Ascending aorta (tissue), 2 donors: ENCODE results near the gene CTDSPL. TPM values are rescaled to one million over a fixed set of nuclear protein-coding genes. Genes with fewer than 3 reads are reported as not detected.
A peak's percentile ranks its signal among the peaks of the same experiment; 100 is the strongest.

ENCODE experiments used
- DNase-seq, 2 donors: peaks; one replicate each; pipeline ENCODE4 v3.0.0-alpha.2; 2019; ENCODE audit warnings: low spot score in 2 of 2
- H3K27ac ChIP-seq, 2 donors: fragments of 200-600 bp; sonication (generic); one replicate each; pipeline ENCODE4 v1.5.1; 2016 to 2017; ENCODE audit warnings: mild to moderate bottlenecking in 1 of 2
- H3K27me3 ChIP-seq: fragments of 200-600 bp; sonication (generic); one replicate; pipeline ENCODE4 v1.5.1; 2017
- H3K36me3 ChIP-seq, 2 donors: fragments of 200-600 bp; sonication (generic); one replicate each; pipeline ENCODE4 v1.5.1; 2016
- H3K4me1 ChIP-seq, 2 donors: fragments of 200-600 bp; sonication (generic); one replicate each; pipeline ENCODE4 v1.5.1; 2016 to 2017; ENCODE audit warnings: mild to moderate bottlenecking in 1 of 2
- H3K4me3 ChIP-seq, 2 donors: fragments of 200-600 bp; sonication (generic); one replicate each; pipeline ENCODE4 v1.5.1; 2016 to 2017; ENCODE audit warnings: mild to moderate bottlenecking in 1 of 2
- H3K9me3 ChIP-seq, 2 donors: fragments of 200-600 bp; sonication (generic); one replicate each; pipeline ENCODE4 v1.5.1; 2016
- intact Hi-C: fragments of 100-400 bp; cut with DNase I; formaldehyde crosslinking; loops from one replicate; pipeline ENCODE4 v1.15.1; 2023
- total RNA-seq: library from RNA; depleted of rRNA; stranded (reverse); fragments of >200 nt; gene quantifications from one replicate; pipeline ENCODE4 v1.1.0, GENCODE V29; 2016
- TF ChIP-seq, protein P1 (sequence below), 3 experiments: fragments of 200-600 bp in 2 of 3; fragments of 450-650 bp in 1 of 3; sonication (generic) in 2 of 3; IDR thresholded peaks; one replicate each; pipeline ENCODE4 v1.5.1; 2016 to 2019; ENCODE audit warnings: antibody characterized with exemption in 3 of 3, mild to moderate bottlenecking in 1 of 3, moderate library complexity in 1 of 3

Gene CTDSPL
- total RNA-seq, 1 donor from 2014 or later, result 80.9 TPM

DNA sequence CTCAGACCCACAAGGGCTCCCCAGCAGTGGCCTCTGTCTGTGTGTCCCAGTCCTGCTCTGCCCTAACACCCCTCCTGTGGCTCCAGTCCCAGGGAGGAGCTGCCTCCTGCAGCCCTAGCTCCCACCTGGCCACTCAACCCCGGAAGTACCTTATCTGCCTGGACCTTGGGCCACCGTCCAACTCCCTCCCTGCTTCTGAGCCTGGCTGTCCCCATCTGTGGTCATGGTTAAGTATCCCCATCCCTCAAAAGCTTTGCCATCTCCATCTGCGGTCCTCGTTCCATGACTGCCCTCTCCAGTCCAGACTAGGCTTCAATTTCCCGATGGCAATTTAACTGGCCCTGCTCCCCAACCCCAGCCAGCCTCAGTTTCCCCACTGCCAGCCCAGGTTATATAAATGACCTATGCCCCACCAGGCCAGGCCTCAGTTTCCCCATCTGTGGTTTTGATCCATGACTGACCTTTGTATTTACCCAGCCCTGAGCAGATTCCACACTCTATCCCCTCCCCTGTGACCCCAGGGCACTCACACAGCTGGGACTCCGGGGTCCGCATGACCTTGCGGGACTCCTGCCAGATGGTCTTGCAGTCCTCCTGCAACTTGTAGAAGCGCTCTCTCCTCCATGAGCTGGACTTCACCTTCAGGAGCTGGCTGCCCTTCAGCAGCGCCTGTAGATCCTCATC, 158.1 kb downstream of the CTDSPL start:
- H3K4me1 ChIP-seq, result no peaks in the 10 kb centered on the region
- TF ChIP-seq, protein P1, sequence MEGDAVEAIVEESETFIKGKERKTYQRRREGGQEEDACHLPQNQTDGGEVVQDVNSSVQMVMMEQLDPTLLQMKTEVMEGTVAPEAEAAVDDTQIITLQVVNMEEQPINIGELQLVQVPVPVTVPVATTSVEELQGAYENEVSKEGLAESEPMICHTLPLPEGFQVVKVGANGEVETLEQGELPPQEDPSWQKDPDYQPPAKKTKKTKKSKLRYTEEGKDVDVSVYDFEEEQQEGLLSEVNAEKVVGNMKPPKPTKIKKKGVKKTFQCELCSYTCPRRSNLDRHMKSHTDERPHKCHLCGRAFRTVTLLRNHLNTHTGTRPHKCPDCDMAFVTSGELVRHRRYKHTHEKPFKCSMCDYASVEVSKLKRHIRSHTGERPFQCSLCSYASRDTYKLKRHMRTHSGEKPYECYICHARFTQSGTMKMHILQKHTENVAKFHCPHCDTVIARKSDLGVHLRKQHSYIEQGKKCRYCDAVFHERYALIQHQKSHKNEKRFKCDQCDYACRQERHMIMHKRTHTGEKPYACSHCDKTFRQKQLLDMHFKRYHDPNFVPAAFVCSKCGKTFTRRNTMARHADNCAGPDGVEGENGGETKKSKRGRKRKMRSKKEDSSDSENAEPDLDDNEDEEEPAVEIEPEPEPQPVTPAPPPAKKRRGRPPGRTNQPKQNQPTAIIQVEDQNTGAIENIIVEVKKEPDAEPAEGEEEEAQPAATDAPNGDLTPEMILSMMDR (IDR thresholded peaks at IDR 0.05), result no peak
- no peak for DNase-seq

DNA sequence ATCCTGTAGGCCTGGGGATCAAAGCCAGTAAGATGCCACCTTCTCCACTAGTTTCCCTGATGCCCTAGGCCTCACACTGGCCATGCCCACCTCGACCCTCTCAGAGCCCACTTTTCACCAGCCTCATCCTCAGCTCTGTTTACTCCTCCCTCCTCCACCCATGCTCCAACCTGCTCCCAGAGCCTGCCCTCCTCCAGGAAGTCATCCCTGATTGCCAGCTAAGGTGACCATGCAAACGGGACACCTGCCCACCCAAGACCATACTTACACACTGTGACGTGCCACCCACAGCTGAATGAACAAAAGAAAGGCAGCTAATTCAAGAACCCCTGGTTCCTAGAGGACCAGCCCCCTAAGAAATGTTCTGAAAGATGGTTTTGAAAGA, 158.7 kb downstream of the CTDSPL start:
- TF ChIP-seq, protein P1 (IDR thresholded peaks at IDR 0.05), result no peak
- no peak overlapping the region for H3K27ac ChIP-seq
- intact Hi-C loops, result no loop called here
- H3K9me3 ChIP-seq, result no peaks in the 10 kb centered on the region
- DNase-seq, result no peak
- peaks cover 35 to 55% of the 10 kb centered on the region in 2 donors for H3K36me3 ChIP-seq
- no peak overlapping the region for H3K4me3 ChIP-seq
- H3K4me1 ChIP-seq, result peaks cover 0 to 1% of the 10 kb centered on the region in 2 donors
- H3K27me3 ChIP-seq, result no peaks in the 10 kb centered on the region

More for the DNA sequence above, 158.1 kb downstream of the CTDSPL start:
- H3K9me3 ChIP-seq, result no peaks in the 10 kb centered on the region
- peaks cover 40 to 60% of the 10 kb centered on the region in 2 donors for H3K36me3 ChIP-seq
- H3K27me3 ChIP-seq, result no peaks in the 10 kb centered on the region
- intact Hi-C loops, result no loop called here
- no peak overlapping the region for H3K4me3 ChIP-seq
- no peak overlapping the region for H3K27ac ChIP-seq

DNA sequence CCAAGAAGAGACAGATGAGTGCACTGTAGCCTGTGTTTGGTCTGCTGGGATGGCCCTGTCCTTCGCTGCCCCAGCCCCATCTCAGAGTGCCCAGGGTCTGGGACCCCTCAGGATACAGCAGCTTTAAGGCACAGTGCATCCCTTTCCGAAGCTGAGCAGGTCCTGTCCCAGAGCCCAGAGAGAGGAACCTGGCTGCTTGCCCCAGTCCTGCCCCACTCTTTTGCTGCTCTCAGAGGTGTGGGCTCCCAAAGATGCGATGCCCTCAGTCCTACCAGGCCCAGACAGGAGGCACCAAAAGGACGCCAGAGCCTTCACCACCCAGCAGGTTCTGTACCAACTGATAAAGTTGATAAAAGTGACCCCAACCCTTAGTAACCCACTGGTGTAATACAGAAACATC, 159.5 kb downstream of the CTDSPL start:
- no peak for DNase-seq

DNA sequence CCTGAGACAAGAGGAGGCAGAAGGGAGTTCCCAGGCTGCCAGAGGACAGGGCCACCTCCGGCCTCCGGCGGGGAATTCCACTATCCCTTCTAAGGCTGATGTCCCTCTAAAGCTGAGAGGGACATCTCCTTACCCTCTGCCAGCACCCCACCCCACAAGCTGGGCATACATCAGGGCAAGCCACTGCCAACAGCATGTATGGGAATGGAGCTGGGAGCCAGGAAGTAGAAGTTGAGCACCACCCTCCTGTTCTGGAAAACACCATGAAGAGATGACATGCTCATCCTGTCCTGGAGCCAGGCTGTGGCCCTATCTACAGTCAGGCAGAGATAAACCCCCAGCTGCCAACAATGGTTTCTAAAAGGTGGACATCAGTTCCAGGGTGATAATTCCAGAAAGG, 160.6 kb downstream of the CTDSPL start:
- Histone ChIP-seq H3K36me3 (peaks cover 16 to 35% of the 10 kb centered on the region in 2 donors), H3K27ac (peak overlapping the region; percentile 2 to 45)

More for the DNA sequence above, 159.5 kb downstream of the CTDSPL start:
- H3K9me3 ChIP-seq, result no peaks in the 10 kb centered on the region
- no peaks in the 10 kb centered on the region for H3K27me3 ChIP-seq
- TF ChIP-seq, protein P1 (IDR thresholded peaks at IDR 0.05), result no peak
- H3K27ac ChIP-seq, result peak overlapping the region in 1 of 2 donors; percentile 45
- peaks cover 5 to 8% of the 10 kb centered on the region in 2 donors for H3K4me1 ChIP-seq
- intact Hi-C loops, result no loop called here
- no peak overlapping the region for H3K4me3 ChIP-seq
- peaks cover 27 to 46% of the 10 kb centered on the region in 2 donors for H3K36me3 ChIP-seq

DNA sequence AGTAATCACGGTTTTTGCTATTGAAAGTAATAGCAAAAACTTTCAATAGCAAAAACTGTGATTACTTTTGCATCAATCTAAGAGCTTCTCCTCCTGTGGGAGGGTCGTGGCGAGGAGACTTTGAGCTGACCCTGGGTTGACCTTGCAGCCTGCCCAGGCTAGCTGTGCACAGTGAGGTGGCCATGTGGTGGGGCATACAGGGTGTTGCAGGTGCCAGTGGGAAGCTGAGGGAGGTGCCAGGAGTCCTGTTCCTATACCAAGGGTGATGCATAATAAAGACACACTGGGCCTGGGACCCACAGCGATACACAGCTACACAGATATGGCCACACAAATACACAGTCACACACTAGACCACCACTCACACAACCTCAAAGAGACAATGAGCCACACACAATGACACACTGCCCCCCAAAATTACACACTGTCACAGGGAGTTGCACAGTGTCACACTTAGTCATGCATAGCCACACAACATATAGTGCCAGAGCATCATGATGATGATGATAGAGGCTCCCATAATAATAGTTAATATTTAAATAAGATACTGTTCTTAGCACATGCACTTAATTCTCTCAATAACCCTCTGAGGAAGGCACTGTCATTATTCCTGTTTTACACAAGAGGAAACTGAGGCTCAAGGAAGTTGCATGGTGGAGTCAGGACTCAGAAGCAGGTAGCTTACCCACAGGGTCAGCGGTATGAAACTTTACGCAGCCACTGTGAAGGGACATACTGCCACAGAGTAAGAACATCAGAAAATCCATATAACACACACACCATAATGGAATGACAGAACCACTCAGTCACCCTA, 161.4 kb downstream of the CTDSPL start:
- H3K27ac ChIP-seq, result peak overlapping the region in 1 of 2 donors; percentile 98
- no peak for DNase-seq
- intact Hi-C loops, result no loop called here
- peak overlapping the region; percentile 71 to 87 for H3K4me3 ChIP-seq
- H3K4me1 ChIP-seq, result peaks cover 7 to 15% of the 10 kb centered on the region in 2 donors
- no peaks in the 10 kb centered on the region for H3K9me3 ChIP-seq
- H3K36me3 ChIP-seq, result peaks cover 8 to 27% of the 10 kb centered on the region in 2 donors
- TF ChIP-seq, protein P1 (IDR thresholded peaks at IDR 0.05), result no peak
- H3K27me3 ChIP-seq, result no peaks in the 10 kb centered on the region

More for the DNA sequence above, 160.6 kb downstream of the CTDSPL start:
- intact Hi-C loops, result no loop called here
- no peaks in the 10 kb centered on the region for H3K9me3 ChIP-seq
- H3K4me3 ChIP-seq, result no peak overlapping the region
- TF ChIP-seq, protein P1 (IDR thresholded peaks at IDR 0.05), result no peak
- no peak for DNase-seq
- H3K4me1 ChIP-seq, result peaks cover 7 to 15% of the 10 kb centered on the region in 2 donors
- H3K27me3 ChIP-seq, result no peaks in the 10 kb centered on the region
